CD4-positive, alpha-beta T cell treated with Interleukin-2 at 100 ng/mL for 4 hours (primary cell): Measurements from ENCODE around the gene UCHL3.
"Not testable (repeated sequence)": the region's sequence is repeated elsewhere in the genome, so short reads cannot be mapped to it uniquely, and the experiment has no call there.

Experiments used
- DNase-seq: peaks from one replicate; pipeline ENCODE4 v3.0.0-alpha.2; 2020; ENCODE audit warnings: low spot score

The UCHL3 gene

DNA sequence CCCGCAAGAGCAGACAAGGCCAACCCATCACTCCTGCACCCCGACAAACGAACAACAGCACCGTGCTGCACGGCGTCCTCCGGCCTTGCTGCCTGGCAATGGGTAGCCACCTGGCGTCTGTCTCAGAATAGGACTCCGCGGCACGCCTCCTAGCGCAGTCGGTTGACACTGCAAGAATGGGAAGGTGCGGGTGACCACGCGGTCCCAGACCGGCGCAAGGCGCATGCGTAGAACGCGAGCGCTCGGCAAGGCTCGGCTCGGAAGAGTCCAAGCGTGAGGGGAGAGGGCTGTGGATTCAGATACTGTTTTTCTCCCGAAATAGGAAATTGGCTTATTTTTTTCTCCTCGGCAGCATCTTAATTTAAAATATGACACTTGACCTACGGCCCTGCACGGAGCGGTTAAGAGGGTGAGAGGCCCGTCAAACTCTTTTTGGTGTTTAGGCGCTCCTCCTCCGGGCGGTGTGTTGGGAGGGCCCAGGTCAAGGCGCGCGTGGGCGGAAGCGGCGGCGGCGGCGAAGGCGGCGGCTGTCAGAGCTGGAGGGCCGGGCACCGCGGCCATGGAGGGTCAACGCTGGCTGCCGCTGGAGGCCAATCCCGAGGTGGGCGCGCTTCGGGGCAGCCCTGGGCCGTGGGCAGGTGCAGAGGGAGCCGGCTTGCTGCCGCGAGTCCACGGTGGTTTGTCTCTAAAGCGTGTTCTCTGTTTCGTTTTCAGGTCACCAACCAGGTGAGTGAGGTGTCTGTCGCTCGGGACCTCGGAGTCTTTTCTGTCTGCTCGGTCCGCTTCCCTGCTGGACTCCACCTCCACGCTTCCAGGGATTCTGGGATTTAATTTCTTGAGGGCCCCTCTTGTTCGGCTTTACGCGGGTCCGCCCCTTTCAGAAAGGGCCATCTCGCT is at the start of gene UCHL3:
Gene UCHL3 (plus strand): TSS at position 530 of the 897 bp plus-strand sequence. CDS start 30 bp downstream, at position 560.
- peak; percentile 98 for DNase-seq

DNA sequence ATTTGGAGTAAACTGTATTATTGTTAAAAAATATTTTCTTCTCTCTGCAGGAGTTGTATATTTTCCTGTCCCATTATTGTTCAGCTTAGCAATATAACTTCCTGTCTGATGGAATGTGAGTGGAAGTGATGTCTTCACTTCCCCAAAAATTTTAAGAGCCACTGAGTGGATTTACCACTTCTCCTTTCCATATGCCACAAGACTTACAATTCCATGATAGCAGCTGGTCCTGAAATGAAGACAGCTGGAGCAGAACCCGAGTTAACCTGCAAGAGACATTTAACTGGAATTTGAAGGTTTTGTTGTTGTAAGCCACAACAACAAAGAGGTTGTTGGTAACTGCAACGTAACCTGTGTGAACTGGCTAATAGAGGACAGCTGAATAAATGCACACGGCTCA is 44.3 kb upstream of the UCHL3 start:
- DNase-seq: no peak

DNA sequence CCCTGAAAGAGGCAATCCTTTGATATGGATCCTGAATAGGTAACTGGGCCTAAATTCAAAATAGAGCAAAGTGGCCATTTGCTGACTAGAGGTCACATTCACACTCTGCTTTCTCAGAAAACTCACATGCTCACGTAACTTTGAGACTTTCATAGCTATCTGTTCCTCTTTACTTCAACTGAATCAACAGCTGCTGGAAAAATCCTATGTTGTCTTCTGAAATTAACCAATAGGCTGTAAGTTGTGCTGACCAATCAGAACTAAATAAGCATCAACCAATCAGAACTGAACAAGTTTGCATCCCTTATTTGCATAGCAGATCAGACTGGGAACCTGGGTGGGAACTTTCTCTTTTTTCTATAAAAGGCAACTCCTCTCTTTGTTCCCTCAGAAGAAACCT is 43.6 kb upstream of the UCHL3 start:
- DNase-seq: no peak

DNA sequence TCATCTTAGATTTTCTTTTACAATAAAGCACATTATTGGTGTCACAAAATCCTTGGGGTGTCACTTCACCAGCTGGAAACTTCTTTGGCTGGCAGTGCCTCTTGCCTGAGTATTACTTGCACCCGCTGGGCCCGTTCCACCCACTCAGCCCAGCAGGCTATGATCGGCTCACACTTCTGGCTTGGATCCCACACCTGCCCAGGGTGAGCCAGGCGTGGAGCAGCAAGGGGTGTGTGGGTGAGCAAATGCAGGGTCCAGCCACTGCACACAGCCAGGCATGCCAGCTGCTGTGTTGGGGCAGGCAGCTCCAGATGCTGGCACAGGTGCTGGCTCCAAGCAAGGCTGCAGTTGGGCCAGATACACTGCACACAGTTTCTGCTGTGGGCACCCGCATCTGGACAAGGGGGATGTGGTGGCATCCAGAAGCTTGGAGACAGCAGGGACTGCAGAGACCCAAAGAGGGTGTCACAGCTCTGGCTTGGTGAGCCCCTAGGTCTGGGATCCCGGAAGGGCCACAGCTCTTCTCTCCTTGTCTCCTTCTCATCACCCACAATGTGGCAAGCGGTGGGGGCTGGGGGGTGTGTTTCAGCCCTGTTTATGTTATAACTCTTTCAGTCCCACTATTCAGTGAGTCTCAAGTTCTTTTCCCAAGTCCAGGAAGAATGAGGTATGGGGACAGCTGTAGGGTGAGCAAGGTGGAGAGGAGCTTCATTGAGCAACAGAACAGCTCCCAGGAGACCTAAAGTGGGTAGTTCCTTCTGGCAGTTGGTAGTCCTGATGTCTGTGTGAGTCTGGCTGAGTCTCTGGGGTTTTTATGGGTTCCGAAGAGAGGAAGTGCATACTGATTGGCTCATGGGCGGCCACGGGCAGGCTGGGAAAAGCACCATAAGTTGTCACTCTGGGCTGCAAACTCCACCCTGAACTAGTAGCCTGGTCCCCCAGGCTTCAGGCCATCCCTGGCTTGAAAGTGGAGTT is 42.3 kb upstream of the UCHL3 start:
- DNase-seq: no peak

DNA sequence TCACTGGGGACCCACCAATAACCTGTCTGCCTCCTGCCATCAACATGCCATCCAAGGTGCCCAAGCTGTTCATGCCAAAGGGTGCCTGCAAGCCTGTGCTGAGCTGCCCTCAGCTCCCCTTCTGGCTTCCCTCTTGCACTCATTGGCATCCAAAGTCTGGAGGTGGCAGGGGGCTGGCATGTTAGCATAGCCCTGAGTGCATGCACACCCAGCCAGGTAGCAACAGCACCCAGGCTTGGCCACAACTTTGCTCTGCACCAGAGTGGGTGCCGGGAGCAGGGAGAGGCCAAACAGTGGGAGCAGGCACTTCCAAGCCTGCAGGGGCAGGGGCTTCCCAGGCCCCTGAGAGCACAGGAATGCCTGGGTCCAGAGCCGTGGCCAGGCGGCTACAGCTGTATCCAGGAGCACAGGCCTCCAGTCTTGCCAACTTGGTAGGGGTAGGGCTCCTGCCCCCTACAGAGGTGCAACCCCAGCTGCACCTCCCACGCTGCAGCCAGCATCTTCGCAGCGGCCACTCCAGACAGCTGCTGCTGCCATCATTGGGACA is 41.5 kb upstream of the UCHL3 start:
- no peak for DNase-seq

DNA sequence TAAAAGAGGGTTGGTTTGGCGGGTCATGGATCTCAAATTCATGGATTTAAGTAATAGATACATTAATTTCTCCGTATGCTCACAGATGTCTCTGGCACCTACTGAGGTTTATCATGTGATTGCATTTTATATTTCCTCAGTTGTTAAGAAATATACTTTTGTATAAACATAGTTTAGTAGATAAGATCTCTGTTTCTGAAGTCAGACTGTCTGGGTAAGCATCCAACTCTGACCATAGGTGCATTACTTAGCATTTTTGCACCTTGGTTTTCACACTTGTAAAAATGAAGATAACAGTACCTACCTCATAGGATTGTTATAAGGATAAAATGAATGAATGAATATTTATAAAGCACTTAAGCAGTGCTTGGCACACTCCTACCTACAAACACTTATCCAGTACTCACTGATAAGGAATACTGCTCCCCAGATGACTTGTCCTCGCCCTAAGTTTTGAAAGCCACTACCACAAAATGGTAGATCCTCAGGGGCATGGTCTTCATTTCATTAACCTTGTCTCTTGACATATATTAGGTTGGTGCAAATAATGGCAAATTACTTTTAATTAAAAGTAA is 38.5 kb upstream of the UCHL3 start:
- DNase-seq: no peak

DNA sequence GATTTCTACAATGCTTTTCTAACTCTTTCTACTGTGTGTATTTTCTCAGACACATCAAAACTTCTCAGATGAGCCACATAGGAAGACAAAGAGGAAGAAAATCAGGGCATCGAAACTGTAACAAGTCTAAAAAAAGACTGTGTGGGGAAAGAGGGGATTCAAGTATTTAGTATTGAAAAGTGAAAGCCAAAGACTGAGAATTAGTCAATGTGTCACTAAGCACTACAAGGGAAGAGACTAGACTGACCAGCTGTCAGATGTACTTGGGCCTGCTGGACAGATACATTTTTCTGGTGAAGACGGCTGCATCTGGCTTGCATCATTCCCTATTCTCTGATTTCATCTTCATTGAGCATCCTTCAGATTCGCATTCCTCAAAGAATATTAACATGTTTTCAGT is 37.3 kb upstream of the UCHL3 start:
- DNase-seq: no peak

DNA sequence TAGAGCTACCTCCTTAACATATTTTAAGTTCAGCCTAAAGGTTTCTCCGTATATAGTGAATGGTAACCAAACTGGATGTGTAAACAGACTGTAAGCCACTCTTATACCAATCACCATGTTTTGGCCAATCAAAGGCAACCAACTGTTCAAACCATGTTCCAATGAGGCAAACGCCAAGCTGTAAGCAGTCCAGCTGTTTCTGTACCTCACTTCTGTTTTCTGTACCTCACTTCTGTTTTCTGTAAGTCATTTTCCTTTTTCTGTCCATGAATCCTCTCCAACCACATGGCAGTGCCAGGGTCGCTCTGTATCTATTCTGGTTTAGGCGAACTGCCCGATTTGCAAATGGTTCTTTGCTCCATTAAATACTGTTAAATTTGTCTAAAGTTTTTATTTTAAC is 36.3 kb upstream of the UCHL3 start:
- DNase-seq: no peak

DNA sequence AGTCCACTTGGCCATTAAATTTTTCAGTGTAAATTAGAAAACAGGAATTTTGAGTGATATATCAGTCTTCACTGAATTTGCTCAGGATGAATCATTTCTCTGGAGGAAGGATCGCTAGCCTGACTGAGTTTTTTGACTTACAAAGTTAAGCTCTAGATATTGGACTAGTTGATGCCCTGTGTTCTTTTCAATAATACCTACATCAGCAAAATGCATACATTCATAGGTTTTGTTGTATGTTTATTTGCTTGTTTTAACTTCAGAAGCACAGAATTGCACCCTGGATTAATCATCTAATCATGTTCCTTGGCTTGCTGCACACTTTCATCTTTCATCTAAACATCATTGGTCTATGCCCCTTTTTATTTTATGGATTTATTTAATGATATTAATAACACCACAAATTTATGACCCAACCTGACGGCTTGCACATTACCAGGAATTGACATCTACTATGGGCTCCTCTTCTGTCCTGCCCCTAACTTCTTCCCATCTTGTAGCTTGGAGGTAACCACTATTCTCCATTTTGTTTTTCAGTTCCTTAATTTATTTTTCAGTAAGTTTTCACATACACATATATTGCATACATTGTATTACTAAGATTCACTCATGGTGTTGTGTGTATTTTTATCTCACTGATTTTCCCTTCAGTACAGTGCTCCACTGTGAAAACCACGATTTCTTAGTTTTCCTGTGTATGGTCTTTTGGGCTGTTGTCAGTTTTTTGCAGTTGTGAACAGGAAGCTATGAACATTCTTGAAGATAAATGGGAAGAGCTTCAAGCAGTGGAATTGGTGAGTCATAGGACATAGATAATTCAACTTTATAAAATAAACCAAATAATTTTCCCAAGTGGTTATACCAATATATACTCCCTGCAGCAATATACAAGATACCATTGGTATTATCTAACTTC is 35.3 kb upstream of the UCHL3 start:
- DNase-seq: no peak

DNA sequence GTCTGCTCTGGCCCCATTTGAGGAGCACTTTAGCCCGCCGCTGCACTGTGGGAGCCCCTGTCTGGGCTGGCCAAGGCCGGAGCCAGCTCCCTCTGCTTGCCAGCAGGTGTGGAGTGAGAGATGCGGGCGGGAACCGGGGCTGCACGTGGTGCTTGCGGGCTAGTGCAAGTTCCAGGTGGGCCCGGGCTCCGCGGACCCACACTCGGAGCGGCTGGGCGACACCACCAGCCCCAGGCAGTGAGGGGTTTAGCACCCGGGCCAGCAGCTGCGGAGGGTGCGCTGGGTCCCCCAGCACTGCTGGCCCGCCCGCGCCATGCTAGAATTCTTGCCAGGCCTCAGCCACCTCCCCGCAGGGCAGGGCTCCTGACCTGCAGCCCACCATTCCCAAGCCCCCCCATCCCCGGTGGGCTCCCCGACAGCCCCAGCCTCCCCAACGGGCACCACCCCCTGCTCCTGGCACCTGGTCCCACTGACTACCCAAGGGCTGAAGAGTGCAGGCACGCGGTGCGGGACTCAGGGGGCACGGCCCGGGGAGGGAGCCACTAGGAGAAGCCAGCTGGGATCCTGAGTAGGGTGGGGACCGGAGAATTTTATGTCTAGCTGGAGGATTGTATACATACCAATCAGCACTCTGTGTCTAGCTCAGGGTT is 31.0 kb upstream of the UCHL3 start:
- DNase-seq: no peak

DNA sequence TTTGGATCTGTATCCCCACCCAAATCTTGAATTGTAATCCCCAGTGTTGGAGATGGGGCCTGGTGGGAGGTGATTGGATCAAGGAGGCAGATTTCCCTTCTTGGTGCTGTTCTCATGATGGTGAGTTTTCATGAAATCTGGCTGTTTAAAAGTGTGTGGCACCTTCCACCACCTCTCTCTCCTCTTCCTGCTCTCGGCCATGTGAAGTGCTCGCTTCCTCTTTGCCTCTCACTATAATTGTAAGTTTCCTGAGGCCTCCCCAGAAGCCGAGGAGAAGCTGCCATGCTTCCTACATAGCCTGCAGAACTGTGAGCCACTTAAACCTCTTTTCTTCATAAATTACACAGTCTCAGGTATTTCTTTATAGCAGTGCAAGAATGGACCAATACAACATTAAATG is 27.6 kb upstream of the UCHL3 start:
- no peak for DNase-seq

DNA sequence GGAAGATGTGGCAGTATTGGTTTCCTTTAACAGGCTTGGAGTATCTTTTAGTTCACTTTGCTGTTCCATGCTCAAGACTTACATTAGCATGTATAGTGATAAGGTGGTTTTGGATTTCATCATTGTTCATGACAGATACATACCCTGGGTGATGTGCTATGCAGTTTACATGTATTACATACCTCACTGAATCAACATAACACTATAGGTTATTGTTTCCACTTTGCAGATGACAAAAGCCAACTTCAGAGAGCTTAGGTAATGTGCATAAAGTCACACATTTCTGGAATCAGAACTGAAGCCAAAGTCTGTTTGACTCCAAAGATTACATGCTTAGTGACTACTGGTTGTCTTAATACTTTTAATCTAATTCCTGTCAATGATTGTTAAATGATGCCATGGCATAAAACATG is 19.0 kb upstream of the UCHL3 start:
- no peak for DNase-seq

DNA sequence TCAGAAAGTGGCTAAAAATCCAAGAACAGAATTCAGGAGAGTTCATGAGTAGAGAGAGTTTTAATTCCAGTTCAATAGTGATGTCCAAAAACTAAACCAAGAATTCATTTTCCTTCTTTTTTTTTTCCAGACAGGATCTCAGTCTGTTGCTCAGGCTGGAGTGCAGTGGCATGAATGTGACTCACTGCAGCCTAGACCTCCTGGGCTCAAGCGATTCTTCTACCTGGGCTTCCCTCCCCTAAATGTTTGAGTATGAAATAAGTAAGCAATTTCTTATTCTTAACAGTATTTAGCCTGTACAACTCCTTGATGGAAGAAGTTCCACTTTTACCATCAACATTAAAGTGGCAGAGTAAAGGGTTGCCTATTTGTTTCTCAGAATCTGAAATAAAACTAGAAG is 15.7 kb upstream of the UCHL3 start:
- no peak for DNase-seq

DNA sequence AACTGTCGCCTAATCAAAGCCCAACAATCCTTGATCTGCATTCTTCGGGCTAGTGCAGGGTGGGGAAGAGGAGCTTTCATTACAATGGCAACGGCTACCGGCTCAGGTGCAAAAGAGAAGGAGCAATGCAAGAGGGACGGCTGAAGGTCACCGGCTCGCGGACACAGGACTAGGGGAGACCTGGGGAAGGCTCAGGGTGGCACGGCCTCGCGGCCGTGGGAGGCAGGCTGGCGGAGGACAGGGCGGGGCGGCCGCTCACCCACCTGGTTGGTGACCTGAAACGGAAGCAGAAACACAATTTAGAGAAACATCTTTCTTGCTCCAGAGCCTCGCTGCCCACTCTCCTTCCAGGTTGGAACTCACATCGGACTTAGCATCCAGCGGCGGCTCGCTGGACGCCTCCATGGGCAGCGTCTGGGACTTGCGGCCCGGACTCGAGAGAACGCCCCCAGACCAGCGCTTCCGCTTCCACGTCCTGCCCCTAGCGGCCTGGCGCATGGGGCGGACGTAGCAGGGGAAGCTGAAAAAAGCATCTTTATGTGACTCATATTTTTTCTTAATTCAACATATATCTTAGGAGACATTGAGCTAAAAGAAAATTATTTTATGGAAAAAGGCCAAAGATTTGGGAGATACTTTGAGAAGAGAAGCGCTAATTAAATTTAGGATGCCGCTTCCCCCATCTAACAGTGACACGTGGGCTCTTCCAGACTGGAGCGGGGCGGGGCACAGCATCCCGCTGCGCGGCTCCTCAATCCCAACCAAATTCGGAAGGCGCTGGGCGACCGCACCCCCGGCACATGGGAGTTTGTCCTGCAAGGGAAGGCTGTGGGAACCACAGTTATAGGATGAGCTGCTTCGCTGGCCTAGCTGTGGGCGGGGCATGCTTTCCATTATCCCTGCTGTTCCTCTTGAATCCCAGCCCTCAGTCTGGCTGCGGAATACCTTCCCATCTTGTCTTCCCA is 11.9 kb upstream of the UCHL3 start, which contains the start of gene COMMD6:
Gene COMMD6 (minus strand): TSS at position 441 of the 965 bp plus-strand sequence. CDS start 36 bp downstream, at position 405.
- DNase-seq: peak; percentile 58

DNA sequence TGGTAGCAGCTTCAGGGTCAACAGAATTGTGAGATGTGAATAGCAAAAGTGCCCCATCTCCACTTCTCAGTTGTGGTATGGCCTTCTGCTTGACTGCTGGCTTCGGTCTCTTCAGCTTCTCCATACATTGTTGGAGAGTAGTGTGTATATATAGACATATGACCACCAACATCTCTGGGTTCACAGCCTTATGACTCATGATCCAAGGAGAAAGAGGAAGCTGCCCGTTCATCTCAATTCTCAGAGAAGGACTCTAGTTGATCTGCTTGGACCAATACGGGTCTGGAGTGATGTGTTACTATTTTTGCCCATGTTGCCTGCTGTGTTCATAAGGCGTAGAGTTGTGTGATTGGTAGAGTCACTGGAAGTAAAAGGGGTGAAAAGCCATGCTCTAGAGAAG is 8.3 kb upstream of the UCHL3 start:
- DNase-seq: no peak

DNA sequence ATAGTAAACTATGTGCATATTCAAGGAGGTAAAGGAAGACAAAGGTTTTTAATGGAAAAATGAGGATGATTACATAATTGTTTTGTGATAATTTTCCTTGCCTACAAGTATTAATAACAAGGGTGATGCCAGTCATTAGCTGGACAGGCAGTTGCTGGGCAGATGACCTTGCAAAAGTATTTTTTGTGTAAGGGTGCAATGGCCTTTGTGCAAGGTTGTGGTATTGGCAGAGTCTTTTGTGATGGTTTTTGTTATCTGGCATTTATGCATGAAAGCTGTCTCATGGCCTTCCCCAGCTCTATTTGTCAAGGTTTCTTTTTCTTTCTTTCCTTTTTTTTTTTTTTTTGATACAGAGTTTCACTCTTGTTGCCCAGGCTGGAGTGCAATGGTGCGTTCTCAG is 7.6 kb upstream of the UCHL3 start:
- DNase-seq: no peak

DNA sequence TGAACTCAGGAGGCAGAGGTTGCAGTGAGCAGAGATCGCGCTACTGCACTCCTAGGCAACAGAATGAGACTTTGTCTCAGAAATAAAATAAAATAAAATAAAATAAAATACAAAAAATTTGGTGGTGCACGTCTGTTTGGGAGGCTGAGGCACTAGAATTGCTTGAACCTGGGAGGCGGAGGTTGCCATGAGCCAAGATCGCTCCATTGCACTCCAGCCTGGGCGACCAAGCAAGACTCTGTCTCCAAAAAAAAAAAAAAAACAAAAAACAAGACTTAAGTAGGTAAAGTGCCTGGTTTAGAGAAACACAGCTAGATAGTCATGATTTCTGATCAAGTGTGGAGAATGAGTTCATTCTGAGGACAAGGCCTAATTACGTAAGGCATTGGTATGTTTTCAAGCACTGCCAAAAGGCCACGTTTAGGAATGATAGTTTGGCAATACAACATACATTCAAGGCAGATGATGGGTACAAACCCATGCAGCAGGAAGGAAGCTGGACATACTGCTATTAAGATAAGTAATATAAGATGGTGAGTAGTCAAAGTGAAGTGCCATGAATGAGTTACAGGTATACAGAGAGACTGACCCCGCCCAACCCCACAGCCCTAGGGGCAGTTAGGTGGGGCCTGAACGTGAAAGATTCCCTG is 4.8 kb upstream of the UCHL3 start:
- DNase-seq: no peak

DNA sequence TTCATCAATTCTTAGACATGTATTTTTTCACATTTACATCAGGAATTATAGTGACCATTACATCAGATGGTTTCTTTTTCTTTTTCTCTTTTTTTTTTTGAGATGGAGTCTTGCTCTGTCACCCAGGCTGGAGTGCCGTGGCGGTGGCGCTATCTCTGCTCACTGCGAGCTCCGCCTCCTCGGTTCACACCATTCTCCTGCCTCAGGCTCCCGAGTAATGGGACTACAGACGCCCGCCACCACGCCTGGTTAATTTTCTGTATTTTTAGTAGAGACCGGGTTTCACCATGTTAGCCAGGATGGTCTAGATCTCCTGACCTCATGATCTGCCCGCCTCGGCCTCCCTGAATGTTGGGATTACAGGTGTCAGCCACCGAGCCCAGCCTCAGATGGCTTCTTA is 4.2 kb upstream of the UCHL3 start:
- not testable (repeated sequence) for DNase-seq

DNA sequence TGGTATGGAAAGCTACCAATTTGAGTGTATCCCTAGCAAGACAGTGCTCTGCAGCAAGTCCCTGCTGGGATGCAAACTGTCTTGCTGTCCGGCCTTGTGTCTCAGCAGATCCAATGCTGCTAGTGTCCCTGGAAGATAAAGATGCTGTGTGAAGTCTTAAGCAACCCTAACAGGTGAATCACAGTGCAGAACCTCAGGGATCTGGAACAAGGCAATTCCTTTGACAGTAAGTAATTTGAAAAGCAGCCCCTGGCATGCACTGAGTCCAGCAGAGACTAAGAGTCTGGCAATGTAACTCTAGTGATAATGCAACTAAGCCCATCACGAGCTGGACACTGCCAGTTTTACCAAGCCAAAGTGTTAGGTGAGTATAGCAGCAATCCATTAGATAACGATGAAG is 1.7 kb upstream of the UCHL3 start:
- DNase-seq: no peak
